Fibroblast of lung (primary cell): ENCODE measurements around the gene GABRB3. TPM values are rescaled to one million over a fixed set of nuclear protein-coding genes. Genes with fewer than 3 reads are reported as not detected.

Experiments used
- DNase-seq, 2 donors: peaks; one replicate each; pipeline versions ENCODE4 v3.0.0 to v3.0.0-alpha.2; 2010; ENCODE audit warnings: low read depth in 2 of 2
- H2AFZ ChIP-seq: 2 replicates; pipeline ENCODE4 v1.5.1; 2012; ENCODE audit warnings: low read length, control low read depth, inconsistent platforms
- H3K27ac ChIP-seq: 2 replicates; pipeline ENCODE4 v1.5.1; 2011; ENCODE audit warnings: low read length, control low read depth; ENCODE audit not compliant: insufficient read depth
- H3K27me3 ChIP-seq: 2 replicates; pipeline ENCODE4 v1.5.1; 2011; ENCODE audit warnings: mild to moderate bottlenecking, low read length; ENCODE audit not compliant: control insufficient read depth, insufficient read depth
- H3K36me3 ChIP-seq: 2 replicates; pipeline ENCODE4 v1.5.1; 2011; ENCODE audit warnings: low read length; ENCODE audit not compliant: control insufficient read depth, insufficient read depth
- H3K4me1 ChIP-seq: 2 replicates; pipeline ENCODE4 v1.5.1; 2011; ENCODE audit warnings: low read length; ENCODE audit not compliant: control insufficient read depth, insufficient read depth; ENCODE audit errors: extremely low read depth
- H3K4me2 ChIP-seq: 2 replicates; pipeline ENCODE4 v1.5.1; 2011; ENCODE audit warnings: low read length, control low read depth; ENCODE audit not compliant: insufficient read depth; ENCODE audit errors: extremely low read depth
- H3K4me3 ChIP-seq, 4 experiments: fragments of 200-600 bp in 1 of 4; sonication (generic) in 1 of 4; replicated peaks in 1 of 4; 2 replicates each; pipeline ENCODE4 v1.5.1; 2011 to 2016; ENCODE audit warnings: low read length in 4 of 4, low read depth in 3 of 4, mild to moderate bottlenecking in 3 of 4, control low read depth in 2 of 4, inconsistent platforms in 1 of 4, mixed read lengths in 1 of 4; ENCODE audit not compliant: insufficient read depth in 1 of 4; ENCODE audit errors: control extremely low read depth in 1 of 4
- H3K79me2 ChIP-seq: 2 replicates; pipeline ENCODE4 v1.5.1; 2012; ENCODE audit warnings: mild to moderate bottlenecking, low read length, inconsistent platforms; ENCODE audit not compliant: control insufficient read depth, insufficient read depth
- H3K9ac ChIP-seq: 2 replicates; pipeline ENCODE4 v1.5.1; 2011; ENCODE audit warnings: mild to moderate bottlenecking, low read length, control low read depth; ENCODE audit not compliant: insufficient read depth
- H3K9me3 ChIP-seq: 2 replicates; pipeline ENCODE4 v1.5.1; 2012; ENCODE audit warnings: low read depth, low read length; ENCODE audit not compliant: control insufficient read depth, insufficient read depth
- H4K20me1 ChIP-seq: 2 replicates; pipeline ENCODE4 v1.5.1; 2011; ENCODE audit warnings: low read length; ENCODE audit not compliant: control insufficient read depth, insufficient read depth; ENCODE audit errors: extremely low read depth
- EZH2 ChIP-seq: IDR thresholded peaks from 2 replicates; pipeline ENCODE4 v1.5.1; 2012; ENCODE audit warnings: low read length, control low read depth, mild to moderate bottlenecking; ENCODE audit errors: missing control alignments
- polyA plus RNA-seq, 2 donors: library from polyadenylated mRNA; depleted of rRNA in 1 of 2; stranded (reverse) in 1 of 2; unstranded in 1 of 2; fragments of >200 nt; gene quantifications; 2 replicates each; pipeline ENCODE4 v1.2.1, GENCODE V29; 2011 to 2012; ENCODE audit warnings: missing spikeins in 1 of 2
- total RNA-seq: library from RNA; depleted of rRNA; stranded (reverse); fragments of >200 nt; gene quantifications from 2 replicates; pipeline ENCODE4 v1.2.1, GENCODE V29; 2014
- TF ChIP-seq, protein P1 (sequence below), 2 donors: IDR thresholded peaks in 1 of 2; conservative IDR thresholded peaks in 1 of 2; 1 replicate in 1 of 2; 2 replicates in 1 of 2; pipeline ENCODE4 v1.5.1; 2011 to 2012; ENCODE audit warnings: low read length in 2 of 2, control low read depth in 1 of 2, inconsistent platforms in 1 of 2, low read depth in 1 of 2, mild to moderate bottlenecking in 1 of 2

GABRB3 gene
- total and polyA plus RNA-seq, 2 donors (not counting 1 experiment from before 2014, with no cell fraction given), result 1.1 to 1.5 TPM

GRCh38 chr15:26674467-26674866 lies 98.4 kb downstream of the GABRB3 start:
- Histone ChIP-seq H3K36me3 (no peaks in the 10 kb centered on the region), H3K4me2 (no peak overlapping the region), H3K9ac (no peak overlapping the region), H2AFZ (no peak overlapping the region), H4K20me1 (no peaks in the 10 kb centered on the region), H3K9me3 (no peaks in the 10 kb centered on the region), H3K27ac (no peak overlapping the region), H3K4me3 (no peak overlapping the region), H3K79me2 (no peaks in the 10 kb centered on the region), H3K27me3 (no peaks in the 10 kb centered on the region), H3K4me1 (no peaks in the 10 kb centered on the region)
- TF ChIP-seq, protein P1, sequence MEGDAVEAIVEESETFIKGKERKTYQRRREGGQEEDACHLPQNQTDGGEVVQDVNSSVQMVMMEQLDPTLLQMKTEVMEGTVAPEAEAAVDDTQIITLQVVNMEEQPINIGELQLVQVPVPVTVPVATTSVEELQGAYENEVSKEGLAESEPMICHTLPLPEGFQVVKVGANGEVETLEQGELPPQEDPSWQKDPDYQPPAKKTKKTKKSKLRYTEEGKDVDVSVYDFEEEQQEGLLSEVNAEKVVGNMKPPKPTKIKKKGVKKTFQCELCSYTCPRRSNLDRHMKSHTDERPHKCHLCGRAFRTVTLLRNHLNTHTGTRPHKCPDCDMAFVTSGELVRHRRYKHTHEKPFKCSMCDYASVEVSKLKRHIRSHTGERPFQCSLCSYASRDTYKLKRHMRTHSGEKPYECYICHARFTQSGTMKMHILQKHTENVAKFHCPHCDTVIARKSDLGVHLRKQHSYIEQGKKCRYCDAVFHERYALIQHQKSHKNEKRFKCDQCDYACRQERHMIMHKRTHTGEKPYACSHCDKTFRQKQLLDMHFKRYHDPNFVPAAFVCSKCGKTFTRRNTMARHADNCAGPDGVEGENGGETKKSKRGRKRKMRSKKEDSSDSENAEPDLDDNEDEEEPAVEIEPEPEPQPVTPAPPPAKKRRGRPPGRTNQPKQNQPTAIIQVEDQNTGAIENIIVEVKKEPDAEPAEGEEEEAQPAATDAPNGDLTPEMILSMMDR (conservative IDR thresholded peaks at IDR 0.05 in 1 of 2, IDR thresholded peaks at IDR 0.05 in 1 of 2; ENCODE audit: low read depth in 1 of 2, low read length in 2 of 2), result no peak
- TF ChIP-seq EZH2, result no peak
- no peak for DNase-seq

DNA sequence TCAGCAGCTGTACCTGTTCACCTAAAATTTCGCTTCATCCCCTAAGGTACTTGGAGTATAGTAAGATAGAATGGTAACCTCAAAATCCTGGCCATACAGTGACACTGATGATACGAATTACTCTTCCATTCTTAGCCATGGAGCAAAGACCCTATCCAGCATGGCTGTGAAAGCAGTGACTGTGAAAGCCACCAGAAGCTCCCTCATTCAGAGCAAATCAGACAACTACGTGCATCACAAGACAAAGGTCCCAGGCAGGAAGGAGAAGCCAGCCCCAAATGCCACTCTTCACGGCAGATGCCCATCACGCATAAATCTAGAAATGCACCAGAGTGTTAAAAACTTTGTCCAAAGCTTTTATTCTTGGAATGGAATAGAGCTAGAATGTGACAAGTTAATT lies 99.4 kb downstream of the GABRB3 start:
- Histone ChIP-seq H4K20me1 (no peaks in the 10 kb centered on the region), H2AFZ (no peak overlapping the region), H3K4me3 (no peak overlapping the region), H3K9ac (no peak overlapping the region), H3K36me3 (no peaks in the 10 kb centered on the region), H3K79me2 (no peaks in the 10 kb centered on the region), H3K4me1 (no peaks in the 10 kb centered on the region), H3K4me2 (no peak overlapping the region), H3K27me3 (no peaks in the 10 kb centered on the region), H3K27ac (no peak overlapping the region), H3K9me3 (no peaks in the 10 kb centered on the region)
- no peak for DNase-seq
- TF ChIP-seq, protein P1 (conservative IDR thresholded peaks at IDR 0.05 in 1 of 2, IDR thresholded peaks at IDR 0.05 in 1 of 2; ENCODE audit: low read depth in 1 of 2, low read length in 2 of 2), result no peak
- TF ChIP-seq EZH2, result no peak

- no peaks in the 10 kb centered on the region for H4K20me1 ChIP-seq
- H3K9ac ChIP-seq, result no peak overlapping the region
- H3K27me3 ChIP-seq, result no peaks in the 10 kb centered on the region
- H3K79me2 ChIP-seq, result no peaks in the 10 kb centered on the region
- no peaks in the 10 kb centered on the region for H3K4me1 ChIP-seq
- no peak for DNase-seq
- H3K36me3 ChIP-seq, result no peaks in the 10 kb centered on the region
- H3K27ac ChIP-seq, result no peak overlapping the region
- no peak overlapping the region for H3K4me3 ChIP-seq
- TF ChIP-seq EZH2, result no peak
- TF ChIP-seq, protein P1 (conservative IDR thresholded peaks at IDR 0.05 in 1 of 2, IDR thresholded peaks at IDR 0.05 in 1 of 2; ENCODE audit: low read depth in 1 of 2, low read length in 2 of 2), result no peak
- H3K4me2 ChIP-seq, result no peak overlapping the region
- H2AFZ ChIP-seq, result no peak overlapping the region
- no peaks in the 10 kb centered on the region for H3K9me3 ChIP-seq
Measured at GRCh38 chr15:26670116-26670515, 102.8 kb downstream of the GABRB3 start.
